Measurements from ENCODE around the gene MIER1. TPM values are rescaled to one million over a fixed set of nuclear protein-coding genes. Genes with fewer than 3 reads are reported as not detected.
"Not testable (repeated sequence)": the region's sequence is repeated elsewhere in the genome, so short reads cannot be mapped to it uniquely, and the experiment has no call there.

MIER1 gene
- total and polyA plus RNA-seq, 8 donors = 5.2 to 17.5 (median 9.3) TPM

GRCh38 chr1:66951513-66951912, 26.7 kb downstream of the MIER1 start:
- Histone ChIP-seq H3K4me1 (peaks cover 3 to 6% (median 3%) of the 10 kb centered on the region in 3 donors), H3K36me3 (peaks cover 0 to 24% (median 6%) of the 10 kb centered on the region in 3 donors), H3K4me3 (no peak overlapping the region), H3K27ac (no peak overlapping the region), H3K9me3 (no peaks in the 10 kb centered on the region), H3K27me3 (no peaks in the 10 kb centered on the region)
- ATAC-seq (no peak), DNase-seq (no peak), FAIRE-seq (no peak)
- no peak for TF ChIP-seq CTCF (IDR thresholded peaks at IDR 0.05)
- intact Hi-C loops (cut with DNase I) = no loop called here
- WGBS, 2 donors = 95 to 98% methylated on average over 6 of the region's 6 CpGs

GRCh38 chr1:66954208-66954607, 29.4 kb downstream of the MIER1 start:
- H3K4me1 ChIP-seq = peaks cover 0 to 3% (median 0%) of the 10 kb centered on the region in 3 donors
- DNase-seq = no peak
- WGBS, 2 donors = 88 to 96% methylated on average over 4 of the region's 4 CpGs
- no peaks in the 10 kb centered on the region for H3K27me3 ChIP-seq
- no peak overlapping the region for H3K4me3 ChIP-seq
- no peaks in the 10 kb centered on the region for H3K9me3 ChIP-seq
- TF ChIP-seq CTCF (IDR thresholded peaks at IDR 0.05) = no peak
- no peak for FAIRE-seq
- no peak overlapping the region for H3K27ac ChIP-seq
- intact Hi-C loops (cut with DNase I) = no loop called here
- no peak for ATAC-seq
- H3K36me3 ChIP-seq = peaks cover 0 to 13% (median 0%) of the 10 kb centered on the region in 3 donors

GRCh38 chr1:66957938-66958337, 33.1 kb downstream of the MIER1 start:
- Histone ChIP-seq H3K36me3 (peaks cover 0 to 7% (median 0%) of the 10 kb centered on the region in 3 donors), H3K27me3 (no peaks in the 10 kb centered on the region), H3K4me1 (peaks cover 0 to 3% (median 0%) of the 10 kb centered on the region in 3 donors), H3K4me3 (no peak overlapping the region), H3K27ac (no peak overlapping the region), H3K9me3 (no peaks in the 10 kb centered on the region)
- DNase-seq (no peak), ATAC-seq (no peak), FAIRE-seq (no peak)
- WGBS, 2 donors = 95 to 96% methylated on average over 3 of the region's 3 CpGs
- intact Hi-C loops (cut with DNase I) = no loop called here
- TF ChIP-seq CTCF (IDR thresholded peaks at IDR 0.05) = no peak

- DNase-seq = not testable (repeated sequence)
These were observed 41.5 kb downstream of the MIER1 start for GRCh38 chr1:66966188-66966873.

GRCh38 chr1:66968574-66968973, 43.8 kb downstream of the MIER1 start:
- H3K4me3 ChIP-seq = no peak overlapping the region
- FAIRE-seq (no peak), DNase-seq (no peak), ATAC-seq (no peak)
- H3K36me3 ChIP-seq = peaks cover 0 to 23% (median 0%) of the 10 kb centered on the region in 3 donors
- no peaks in the 10 kb centered on the region for H3K27me3 ChIP-seq
- no peak overlapping the region for H3K27ac ChIP-seq
- no peaks in the 10 kb centered on the region for H3K4me1 ChIP-seq
- H3K9me3 ChIP-seq = no peaks in the 10 kb centered on the region
- intact Hi-C loops (cut with DNase I) = no loop called here
- no peak for TF ChIP-seq CTCF (IDR thresholded peaks at IDR 0.05)
- WGBS, 2 donors = 88 to 90% methylated on average over 3 of the region's 3 CpGs

More at GRCh38 chr1:66966188-66966873, 41.5 kb downstream of the MIER1 start:
- H3K4me3 ChIP-seq; H3K27me3 ChIP-seq; FAIRE-seq; H3K9me3 ChIP-seq; H3K4me1 ChIP-seq; H3K27ac ChIP-seq; intact Hi-C loops (cut with DNase I); ATAC-seq: not testable (repeated sequence)
- WGBS, 2 donors = 98 to 99% methylated on average over 7 of the region's 7 CpGs
- H3K36me3 ChIP-seq = peaks cover 0 to 22% (median 0%) of the 10 kb centered on the region in 3 donors
